DMS153 (cell line): ENCODE results near the gene EXD3.
A peak's percentile ranks its signal among the peaks of the same experiment; 100 is the strongest.
"Not testable (repeated sequence)": the region's sequence is repeated elsewhere in the genome, so short reads cannot be mapped to it uniquely, and the experiment has no call there.

Source experiments
- DNase-seq: peaks from one replicate; lab custom pipeline; 2025; lab: John Stamatoyannopoulos, UW

The EXD3 gene, protein sequence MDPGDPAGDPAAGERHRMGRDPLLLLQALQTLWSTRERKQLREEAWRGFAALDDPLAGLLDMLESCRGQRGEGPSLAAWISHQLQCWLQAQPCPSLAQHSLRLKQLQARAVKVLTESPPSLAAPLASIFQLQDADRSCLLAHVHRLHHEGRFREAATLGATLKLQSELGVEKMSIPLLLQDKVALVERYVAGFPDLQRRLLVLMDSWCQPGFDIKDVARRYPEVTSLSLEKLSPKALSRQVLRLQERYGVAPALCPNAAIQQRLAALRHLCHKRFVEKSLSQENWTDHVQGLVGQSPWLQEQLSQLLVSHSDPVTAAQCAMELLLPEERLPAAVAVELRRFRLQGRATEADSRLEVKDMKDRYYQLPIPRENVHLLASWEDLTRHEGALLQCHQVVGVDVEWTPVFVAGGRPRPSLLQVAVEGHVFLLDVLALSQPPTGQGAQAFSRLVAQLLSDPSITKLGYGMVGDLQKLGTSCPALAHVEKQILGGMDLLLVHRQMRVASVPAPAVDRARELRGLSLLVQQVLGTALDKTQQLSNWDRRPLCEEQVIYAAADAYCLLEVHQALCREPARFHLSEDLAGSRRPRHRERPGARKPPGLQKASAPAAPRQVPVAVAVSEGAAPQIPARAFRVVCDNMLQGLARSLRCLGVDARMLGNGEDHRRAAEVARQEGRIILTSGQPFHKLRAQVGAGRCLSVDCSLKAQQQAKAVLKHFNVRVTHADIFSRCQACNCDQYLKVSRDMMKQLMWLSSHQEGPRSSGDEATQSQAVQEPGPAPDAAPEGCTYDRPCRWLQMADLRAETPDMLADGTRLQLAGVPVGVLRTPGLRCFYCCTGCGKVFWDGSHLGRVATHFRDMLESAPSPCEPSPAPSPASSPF

DNA sequence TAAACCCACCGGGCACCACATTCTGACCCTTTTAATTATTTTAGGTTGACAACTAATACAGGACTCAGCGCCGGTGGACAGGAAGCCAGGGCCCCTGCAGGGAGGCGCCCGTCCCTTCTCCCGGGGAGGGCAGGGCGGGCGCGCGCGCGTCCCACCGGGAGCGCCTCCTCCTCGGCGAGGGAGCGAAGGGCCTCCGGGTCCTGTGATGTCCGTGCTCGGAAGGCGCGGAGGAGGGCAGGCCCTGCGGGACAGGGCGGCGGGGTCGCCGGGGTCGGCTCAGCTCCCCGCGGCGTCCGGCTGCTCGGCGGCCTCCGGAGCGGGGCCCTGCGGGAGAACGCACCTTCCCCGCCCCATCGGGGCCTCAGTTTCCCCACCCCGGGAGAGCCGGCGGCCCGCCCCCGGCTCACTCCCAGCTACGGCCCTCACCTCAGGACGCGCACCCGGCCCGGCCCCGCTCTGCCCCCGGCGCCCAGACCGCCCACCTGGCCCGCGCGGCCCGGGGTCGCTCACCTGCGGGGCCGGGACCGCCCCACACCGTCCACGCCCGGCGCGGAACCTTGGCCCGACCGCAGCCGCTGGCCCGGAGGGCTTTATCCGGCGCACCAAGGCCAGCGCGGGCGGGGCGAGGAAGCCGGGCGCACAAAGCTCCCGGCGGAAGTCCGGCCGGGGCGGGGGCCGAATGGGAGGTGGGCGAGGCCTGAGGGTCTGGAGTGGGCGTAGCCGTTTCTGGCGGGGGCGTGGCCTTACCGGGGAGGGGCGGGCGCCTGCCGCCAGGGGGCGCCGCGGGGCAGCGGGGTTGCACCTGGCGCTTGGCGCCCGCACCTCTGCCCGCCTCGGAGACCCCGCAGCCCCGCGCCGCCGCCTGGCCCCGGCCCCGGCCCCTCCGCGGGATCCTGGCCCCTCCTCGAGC, at the start of gene EXD3, which contains the start of gene NOXA1:
Gene EXD3, minus strand, starts transcription at position 559 of the 910 bp plus-strand sequence. CDS start 27,805 bp downstream, outside the sequence.
Gene NOXA1, plus strand, starts transcription at position 790 of the 910 bp plus-strand sequence. CDS start 137 bp downstream, outside the sequence.
- DNase-seq: peak; percentile 85

DNA sequence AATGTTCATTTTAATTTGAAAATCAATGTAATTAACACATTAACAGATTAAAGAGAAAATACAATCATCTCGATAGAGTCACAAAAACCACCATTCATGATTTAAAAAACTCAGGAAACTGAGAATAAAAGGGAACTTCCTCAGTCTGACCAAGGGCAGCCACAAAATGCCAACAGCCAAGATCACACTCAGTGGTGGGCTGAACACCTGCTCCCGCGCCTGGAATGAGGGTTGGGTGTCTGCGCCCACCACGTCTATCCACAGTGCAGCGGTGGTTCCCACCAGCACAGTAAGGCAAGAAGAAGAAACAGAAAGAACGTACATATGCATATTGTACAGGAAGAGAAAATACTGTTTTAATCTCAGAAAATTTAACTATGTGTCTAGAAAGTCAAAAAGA, 47.8 kb upstream of the EXD3 start:
- DNase-seq: no peak

DNA sequence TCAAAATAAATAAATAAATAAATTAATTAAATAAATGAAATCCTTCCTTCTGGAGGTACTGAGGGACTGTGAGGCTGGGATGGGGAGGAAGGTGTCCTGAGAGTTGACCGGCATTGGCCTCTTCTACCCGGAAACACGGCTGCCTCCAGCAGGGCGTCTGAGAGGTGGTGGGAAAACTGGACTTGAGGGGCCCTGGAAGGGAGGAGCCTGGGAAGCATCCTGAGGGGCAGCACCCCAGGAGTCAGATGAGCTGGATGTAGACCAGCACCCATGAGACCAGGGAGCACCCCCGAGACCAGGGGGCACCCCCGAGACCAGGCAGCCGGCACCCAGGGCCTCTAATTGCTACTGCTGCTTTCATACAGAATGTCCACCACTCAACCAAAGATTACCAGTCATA, 44.9 kb upstream of the EXD3 start:
- DNase-seq: no peak

DNA sequence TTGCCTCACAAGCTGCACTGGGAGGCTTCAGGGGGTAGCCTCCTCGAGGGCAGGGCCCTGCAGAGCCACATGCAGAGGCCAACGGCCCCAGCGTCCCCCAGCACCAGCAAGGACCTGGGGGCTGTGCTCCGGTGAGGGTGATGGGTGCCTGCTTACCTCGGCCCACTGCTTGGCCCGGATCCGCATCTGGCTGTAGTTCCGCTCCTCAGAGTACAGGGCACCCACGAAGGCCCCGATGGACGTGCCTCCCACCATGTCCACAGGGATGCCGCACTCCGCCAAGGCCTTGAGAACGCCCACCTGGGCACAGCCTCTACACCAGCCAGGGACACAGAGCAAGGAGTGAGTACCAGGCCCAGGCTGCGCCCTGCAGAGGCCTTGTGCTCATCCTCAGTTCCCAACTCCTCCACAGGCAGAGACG, 44.2 kb upstream of the EXD3 start:
- no peak for DNase-seq

DNA sequence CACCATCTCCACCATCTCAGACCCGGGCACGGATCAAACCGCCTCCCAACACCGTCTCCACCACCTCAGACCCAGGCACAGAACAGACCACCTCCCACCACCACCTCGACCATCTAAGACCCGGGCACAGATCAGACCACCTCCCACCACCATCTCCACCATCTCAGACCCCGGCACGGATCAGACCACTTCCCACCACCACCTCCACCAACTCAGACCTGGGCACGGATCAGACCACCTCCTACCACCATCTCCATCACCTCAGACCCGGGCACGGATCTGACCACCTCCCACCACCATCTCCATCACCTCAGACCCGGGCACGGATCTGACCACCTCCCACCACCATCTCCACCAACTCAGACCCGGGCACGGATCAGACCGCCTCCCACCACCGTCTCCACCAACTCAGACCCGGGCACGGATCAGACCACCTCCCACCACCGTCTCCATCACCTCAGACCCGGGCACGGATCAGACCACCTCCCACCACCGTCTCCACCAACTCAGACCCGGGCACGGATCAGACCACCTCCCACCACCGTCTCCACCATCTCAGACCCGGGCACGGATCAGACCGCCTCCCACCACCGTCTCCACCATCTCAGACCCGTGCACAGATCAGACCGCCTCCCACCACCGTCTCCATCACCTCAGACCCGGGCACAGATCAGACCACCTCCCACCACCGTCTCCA, 43.6 kb upstream of the EXD3 start:
- DNase-seq: not testable (repeated sequence)

DNA sequence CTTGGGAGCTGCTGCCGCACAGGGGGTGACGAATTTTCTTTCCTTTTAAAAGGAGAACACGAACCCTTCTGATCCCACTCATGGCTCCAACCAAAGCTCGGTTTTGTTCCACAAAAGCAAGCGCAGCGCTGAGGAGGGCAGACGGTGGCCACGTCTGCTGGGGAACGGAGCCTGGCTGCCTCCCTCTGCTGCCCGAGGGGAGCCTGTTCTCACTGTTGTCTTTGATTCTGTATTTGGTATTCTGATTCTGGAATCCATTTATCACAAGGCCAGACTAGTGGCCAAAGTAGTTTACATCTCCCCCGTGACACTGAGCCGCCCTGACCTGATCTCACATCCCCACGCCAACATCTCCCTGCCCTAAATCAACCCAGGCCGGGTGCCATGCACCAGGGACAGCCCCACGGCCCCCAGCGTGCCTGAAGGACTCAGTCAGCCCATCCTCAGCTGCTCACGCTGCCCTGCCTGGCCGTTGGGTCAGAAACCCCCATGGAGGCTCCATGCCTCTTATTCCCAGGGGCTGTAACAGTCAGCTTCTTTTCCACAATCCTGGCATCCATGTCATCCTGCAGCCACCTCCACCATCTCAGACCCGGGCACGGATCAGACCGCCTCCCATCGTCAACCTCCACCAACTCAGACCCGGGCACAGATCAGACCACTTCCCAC, 42.9 kb upstream of the EXD3 start:
- DNase-seq: no peak

DNA sequence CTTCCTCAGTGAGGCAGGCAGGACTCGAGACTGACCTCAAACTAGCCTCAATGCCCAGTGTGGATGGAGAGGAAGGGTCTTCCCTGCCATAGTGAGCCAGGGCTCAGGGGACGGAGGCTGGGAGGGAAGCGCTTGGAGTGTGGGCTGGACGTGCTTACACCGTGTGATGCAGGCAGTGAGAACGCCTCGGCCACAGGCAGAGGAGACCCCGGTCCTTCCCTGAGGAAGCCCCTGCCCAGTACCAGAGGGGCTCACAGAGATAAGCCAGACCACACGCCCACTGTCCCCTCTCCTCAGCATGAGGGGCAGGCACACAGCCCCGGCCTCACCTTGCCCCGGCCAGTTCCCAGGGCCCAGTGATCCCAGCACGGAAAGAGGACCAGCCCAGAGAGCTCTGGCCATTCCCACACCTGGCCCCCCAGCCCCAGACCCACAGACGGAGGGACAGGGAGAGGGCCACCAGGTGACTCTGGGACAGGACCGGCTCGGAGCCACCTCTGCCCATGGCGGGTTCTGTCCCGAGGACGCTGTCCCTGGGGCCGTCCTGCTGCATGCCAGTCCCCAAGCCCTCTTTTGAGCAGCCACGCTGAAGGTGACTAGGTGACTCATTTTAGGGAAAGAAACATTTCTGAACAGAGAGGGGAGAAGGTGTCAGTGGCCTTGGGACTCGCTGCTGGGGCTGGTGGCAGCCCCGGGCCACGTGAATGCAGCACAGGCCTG, 42.2 kb upstream of the EXD3 start:
- no peak for DNase-seq

DNA sequence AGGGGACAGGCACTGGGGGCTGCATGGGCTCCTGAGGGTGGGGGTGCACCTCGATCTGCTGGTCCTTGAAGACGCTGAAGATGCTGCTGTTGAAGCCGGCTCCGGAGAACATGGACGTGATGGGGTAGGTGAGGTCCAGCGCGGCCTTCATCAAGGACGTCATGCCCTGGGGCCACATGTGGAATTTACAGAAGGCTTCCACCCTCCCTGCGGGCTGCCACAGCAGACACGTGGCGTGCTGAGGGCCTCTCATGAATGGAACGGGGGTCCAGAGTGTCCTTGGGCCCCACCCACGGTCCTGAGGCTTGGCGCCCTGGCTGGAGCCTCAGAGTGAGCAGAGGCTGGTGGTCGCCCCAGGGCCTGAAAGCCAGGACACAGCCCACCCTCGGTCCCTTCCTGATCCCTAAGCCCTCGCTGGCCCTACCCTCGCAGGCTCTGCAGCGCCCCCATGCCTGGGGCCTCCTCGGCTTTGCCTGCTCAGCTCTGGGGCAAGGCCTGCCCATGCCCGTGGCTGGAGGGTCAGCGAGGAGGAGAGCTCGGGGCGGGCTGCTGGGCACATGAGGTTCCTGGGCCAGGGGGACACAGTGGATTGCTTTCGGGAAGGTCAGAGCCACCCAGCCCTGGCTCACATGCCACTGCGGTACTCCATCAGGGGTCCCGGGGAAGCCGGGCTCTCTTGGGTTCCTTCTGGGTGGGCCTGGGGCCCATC, 41.5 kb upstream of the EXD3 start:
- no peak for DNase-seq

DNA sequence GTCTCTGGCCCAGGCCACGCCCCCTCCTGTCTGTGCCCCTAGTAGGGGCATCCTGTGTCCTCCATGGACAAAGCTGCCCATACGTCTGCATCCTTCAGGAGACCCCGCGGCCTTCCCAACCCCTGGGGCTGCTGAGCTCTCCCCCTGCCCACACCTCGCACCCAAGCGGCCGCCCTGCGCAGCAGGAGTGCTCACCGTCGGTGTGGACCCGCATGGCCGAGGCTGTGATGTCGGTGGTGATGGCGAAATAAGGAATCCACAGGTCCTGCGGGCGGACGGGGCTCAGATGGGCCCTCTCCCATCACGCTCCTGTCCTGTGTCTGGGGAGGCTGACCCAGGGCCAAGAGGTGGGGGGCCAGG, 40.9 kb upstream of the EXD3 start:
- DNase-seq: no peak

DNA sequence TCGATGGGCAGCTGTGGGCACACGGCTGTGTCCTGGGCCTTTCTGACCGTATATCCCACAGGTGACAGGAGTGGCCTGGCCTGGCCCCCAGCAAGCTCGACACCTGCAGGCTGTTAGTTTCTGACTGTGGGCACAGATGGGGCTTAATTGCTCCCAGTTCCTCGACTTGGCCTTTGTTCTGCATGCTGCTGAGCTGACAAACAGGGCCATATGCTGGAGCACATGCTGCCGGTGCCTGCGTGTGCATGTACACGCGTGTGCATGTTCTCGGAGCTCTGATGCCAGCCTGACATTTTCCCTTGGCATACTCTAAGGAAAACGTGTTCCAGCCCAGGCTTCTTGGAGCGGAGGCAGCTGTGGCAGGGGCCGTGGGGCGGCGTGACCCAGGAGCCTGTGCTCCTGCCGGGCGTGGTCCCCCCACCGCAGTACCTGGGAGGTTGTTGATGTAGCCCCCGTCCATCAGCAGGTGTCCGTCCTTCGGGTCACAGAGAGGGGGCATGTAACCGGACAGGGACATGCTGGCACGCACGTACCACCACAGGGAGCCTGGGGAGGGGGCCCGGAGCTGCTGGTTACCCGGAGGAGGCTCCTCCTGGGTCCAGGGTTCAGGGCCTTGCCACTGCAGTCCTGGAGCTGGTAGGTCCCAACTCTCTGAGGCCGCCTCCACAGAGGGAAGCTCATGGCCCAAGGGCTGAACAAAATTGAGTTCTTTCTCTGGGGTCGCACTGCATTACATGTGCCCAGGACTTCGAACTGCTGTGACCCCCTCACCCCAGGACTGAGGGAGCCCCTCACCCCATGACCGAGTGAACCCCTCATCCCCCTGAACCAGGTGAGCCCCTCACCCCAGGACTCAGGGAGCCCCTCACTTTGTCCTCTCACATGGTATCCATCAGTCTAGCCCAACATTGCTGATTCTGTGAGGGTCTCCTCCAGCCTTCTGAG, 40.3 kb upstream of the EXD3 start:
- no peak for DNase-seq

DNA sequence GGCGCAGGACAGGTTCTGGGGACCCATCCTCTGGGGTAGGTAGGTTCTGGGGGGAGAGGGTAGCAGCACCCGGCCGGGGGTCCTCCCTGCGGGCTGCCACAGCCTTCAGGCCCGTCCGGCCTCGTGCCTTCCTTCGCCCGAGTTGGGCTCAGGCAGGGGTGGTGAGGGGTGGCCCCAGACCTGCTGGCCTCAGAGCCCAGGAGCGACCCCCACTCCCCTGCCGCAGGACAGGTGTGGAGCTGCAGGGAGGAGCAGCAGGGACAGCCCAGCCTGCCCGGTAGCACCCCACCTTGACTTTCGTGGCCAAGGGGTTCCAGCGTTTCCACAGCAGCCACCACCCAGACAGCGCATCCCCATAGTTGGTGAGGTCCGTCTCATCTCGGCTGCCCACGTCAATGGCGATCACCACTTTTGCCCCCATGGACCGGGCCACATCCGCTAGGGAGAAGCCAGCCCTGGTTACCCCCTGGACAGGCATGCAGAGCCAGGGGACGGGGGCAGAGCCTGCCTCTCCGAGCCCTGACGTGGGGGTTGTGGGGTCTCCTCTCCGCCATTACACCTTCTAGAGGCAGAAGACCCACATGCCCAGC, 39.5 kb upstream of the EXD3 start:
- no peak for DNase-seq

DNA sequence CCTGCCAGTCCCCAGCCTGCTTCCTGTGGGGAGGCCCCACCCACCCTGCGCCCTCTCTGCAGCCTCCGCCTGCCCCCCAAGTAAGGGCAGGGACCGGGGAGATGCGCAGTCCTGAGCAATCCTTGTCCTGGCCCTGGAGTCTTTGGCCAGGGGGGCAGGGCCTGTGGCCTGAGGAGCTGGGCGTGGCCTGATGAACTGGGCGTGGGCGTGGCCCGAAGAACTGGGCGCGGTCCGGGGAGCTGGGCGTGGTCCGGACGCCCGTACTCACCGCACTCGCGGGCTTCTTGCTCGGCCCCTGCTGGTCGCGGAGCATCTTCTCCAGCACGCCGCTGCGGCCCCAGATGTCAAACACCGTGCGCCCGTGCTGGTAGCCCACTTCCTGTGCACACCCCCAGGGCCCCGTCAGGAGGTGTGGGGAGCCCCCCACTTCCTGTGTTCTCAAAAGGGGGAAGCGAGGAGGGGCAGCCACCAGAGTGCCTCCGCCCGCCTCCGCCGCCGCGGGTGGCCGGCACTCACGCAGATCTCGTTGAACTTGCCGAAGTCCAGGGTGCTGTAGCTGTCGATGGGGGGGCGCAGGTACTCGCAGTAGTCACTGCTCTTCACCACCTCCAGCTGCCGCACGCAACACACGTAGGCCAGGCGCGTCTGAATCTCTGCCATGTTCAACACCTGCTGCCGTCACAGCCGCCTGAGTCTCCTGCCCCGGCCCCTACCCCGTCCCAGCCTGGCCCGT, 38.9 kb upstream of the EXD3 start:
- DNase-seq: no peak

DNA sequence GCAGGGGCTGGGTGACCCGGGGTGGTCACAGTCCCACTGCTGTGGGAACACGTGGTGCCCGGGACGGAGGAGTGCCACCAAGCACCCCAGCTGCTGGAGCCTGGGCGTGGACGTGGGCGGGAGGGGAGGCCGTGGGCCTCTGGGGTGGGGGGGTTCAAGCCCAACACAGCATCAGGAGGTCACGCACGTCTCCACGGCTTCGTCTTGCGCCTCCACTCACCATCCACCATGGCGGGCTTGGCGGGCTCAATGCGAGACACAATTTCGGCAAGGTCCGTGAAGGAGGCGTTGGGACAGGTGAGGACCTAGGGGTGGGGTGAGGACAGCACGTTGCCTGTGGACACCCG, 38.3 kb upstream of the EXD3 start:
- DNase-seq: no peak

DNA sequence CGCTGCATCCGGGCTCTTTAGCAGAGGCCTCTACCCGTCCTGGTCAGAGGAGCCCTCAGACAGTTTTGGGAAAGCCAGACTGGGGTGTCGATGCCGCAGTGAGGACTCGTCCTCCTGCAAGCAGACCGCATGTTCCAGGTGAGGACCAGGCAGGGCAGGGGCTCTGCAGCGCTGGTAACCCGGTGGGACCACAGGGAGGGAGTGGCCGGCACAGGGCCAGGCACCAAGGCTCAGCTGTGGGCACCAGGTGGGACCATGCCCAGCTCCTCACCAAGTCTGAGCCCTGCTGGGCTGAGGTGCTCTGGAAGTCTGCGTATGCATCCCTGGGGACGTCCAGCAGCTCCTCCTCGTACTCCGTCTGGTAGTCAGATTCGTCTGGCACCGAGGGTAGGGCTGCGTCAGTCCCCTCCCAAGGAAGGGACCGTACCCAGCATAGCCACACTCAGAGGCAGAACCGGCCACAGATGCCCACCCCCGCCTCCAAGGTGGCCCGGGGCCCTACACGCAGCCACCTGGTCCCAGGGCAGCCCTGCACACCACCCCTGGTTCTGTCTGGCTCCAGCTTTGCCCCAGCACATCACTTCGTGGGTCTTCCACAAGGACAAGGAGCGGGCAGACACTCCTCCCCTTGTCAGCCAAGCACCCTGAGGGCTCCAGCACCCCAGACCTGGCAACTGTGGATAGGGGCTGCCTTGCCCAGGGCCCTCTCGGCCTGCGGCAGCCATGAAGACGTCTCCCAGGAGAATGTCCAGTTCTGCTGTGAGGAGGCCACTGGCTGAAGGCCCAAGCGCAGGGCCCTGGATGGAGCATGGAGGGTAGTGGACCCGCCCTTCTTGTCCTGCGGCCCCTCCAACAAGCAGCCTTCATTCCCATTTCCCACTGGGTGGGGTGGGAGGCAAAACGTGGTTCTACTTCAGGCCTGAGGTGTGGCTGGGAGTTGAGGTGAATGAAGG, 37.7 kb upstream of the EXD3 start:
- DNase-seq: no peak

DNA sequence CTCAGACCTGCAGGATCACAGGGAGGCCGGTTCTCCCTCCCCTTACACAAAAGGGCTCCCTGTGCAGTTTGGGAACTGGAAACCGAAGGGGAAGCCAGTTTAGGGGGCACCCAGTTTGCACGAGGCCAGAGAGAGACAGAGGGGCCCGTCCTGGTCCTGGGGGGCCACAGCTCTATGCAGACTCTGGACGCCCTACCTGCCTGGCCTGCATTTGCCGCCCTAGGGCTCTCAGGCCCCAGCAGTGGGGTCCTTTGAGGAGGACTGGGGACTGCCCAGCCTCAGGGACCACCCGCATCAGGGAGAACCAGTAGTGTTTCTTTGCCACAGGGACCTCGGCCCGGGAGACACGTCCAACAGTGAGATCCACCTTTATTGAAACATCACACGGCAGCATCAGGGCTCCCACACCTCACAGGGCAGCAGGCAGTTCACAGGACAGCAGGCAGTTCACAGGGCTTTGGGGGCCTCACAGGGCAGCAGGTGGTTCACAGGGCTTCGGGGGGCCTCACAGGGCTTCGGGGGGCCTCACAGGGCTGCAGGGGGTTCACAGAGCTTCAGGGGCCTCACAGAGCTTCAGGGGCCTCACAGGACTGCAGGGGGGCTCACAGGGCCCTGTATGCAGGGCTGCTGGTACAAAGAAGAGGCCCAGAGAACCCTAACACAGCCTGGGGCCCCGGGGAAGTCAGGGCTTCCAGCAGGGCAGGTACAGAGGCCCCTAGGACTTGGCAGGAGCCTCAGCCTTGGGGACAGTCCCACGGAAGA, 36.8 kb upstream of the EXD3 start:
- no peak for DNase-seq
